CD4-positive, alpha-beta T cell treated with Interleukin-4 for 4 hours (primary cell): ENCODE measurements around the gene NKAP.
"Not testable (repeated sequence)": the region's sequence is repeated elsewhere in the genome, so short reads cannot be mapped to it uniquely, and the experiment has no call there.

ENCODE experiments used
- DNase-seq: peaks from one replicate; pipeline ENCODE4 v3.0.0-alpha.2; 2020

The NKAP gene

GRCh38 chrX:119935215-119935874 is 8.2 kb downstream of the NKAP start:
- DNase-seq, result no peak

GRCh38 chrX:119922391-119922790 is 21.2 kb downstream of the NKAP start:
- not testable (repeated sequence) for DNase-seq

GRCh38 chrX:119919835-119920585 is 23.5 kb downstream of the NKAP start:
- no peak for DNase-seq

- no peak for DNase-seq
Observed at GRCh38 chrX:119917877-119918276, 25.7 kb downstream of the NKAP start.

GRCh38 chrX:119916310-119916709 is 27.2 kb downstream of the NKAP start:
- no peak for DNase-seq

- no peak for DNase-seq
Observed at GRCh38 chrX:119900976-119901375, 42.6 kb downstream of the NKAP start.

GRCh38 chrX:119899125-119899524 is 44.4 kb downstream of the NKAP start:
- no peak for DNase-seq

- no peak for DNase-seq
Observed at GRCh38 chrX:119895843-119896326, 47.7 kb downstream of the NKAP start, which contains the start of gene AKAP14. TSS of gene AKAP14 (plus strand) at chrX:119895893. CDS start at chrX:119903224, 7,331 bp downstream.

- DNase-seq, result not testable (repeated sequence)
Observed at GRCh38 chrX:119891961-119892692, 51.4 kb downstream of the NKAP start.

- DNase-seq, result not testable (repeated sequence)
Observed at GRCh38 chrX:119890626-119891025, 52.9 kb downstream of the NKAP start.

- peak; percentile 52 for DNase-seq
Observed at GRCh38 chrX:119887721-119888425, 55.7 kb downstream of the NKAP start.

GRCh38 chrX:119885554-119886428 is 57.8 kb downstream of the NKAP start:
- DNase-seq, result peak; percentile 65

- DNase-seq, result peak; percentile 33
Observed at GRCh38 chrX:119880552-119881437, 62.8 kb downstream of the NKAP start.

- peak; percentile 10 for DNase-seq
Observed at GRCh38 chrX:119880076-119880475, 63.5 kb downstream of the NKAP start.

- DNase-seq, result no peak
Observed at GRCh38 chrX:119878740-119879139, 64.8 kb downstream of the NKAP start.

- DNase-seq, result peak; percentile 89
Observed at GRCh38 chrX:119871599-119872395, 71.8 kb downstream of the NKAP start, which contains the start of the genes NDUFA1 and RNF113A. TSS of gene NDUFA1 (plus strand) at chrX:119871832. CDS start at chrX:119871912, 80 bp downstream. TSS of gene RNF113A (minus strand) at chrX:119871733. CDS start at chrX:119871613, 120 bp downstream.

- no peak for DNase-seq
Observed at GRCh38 chrX:119871245-119871598, 72.3 kb downstream of the NKAP start.
